22Rv1 (cell line): Measurements from ENCODE around the gene MRPL17.

Experiments
- CTCF ChIP-seq: fragments of 450-650 bp; IDR thresholded peaks from 2 replicates; pipeline ENCODE4 v1.5.1; 2017; ENCODE audit warnings: mild to moderate bottlenecking
- ZFX ChIP-seq: fragments of 450-650 bp; IDR thresholded peaks from 2 replicates; pipeline ENCODE4 v1.6.1; 2017; ENCODE audit warnings: antibody characterized with exemption, borderline replicate concordance

GRCh38 chr11:6693342-6694228, 10.4 kb upstream of the MRPL17 start:
- TF ChIP-seq CTCF (no peak), ZFX (no peak)
